HG02885 (cell line): ENCODE results near the gene SPR.
"Not testable (repeated sequence)": the region's sequence is repeated elsewhere in the genome, so short reads cannot be mapped to it uniquely, and the experiment has no call there.

ENCODE experiments used
- ATAC-seq: cut with Tn5 transposase; IDR thresholded peaks from one replicate; pipeline ENCODE4 v1.9.1; 2021; ENCODE audit warnings: mild to moderate bottlenecking; ENCODE audit not compliant: unreplicated experiment, poor library complexity

The SPR gene

GRCh38 chr2:72888438-72889202 is 1.4 kb downstream of the SPR start:
- no peak for ATAC-seq

GRCh38 chr2:72889991-72890390 is 2.8 kb downstream of the SPR start:
- ATAC-seq, result no peak

DNA sequence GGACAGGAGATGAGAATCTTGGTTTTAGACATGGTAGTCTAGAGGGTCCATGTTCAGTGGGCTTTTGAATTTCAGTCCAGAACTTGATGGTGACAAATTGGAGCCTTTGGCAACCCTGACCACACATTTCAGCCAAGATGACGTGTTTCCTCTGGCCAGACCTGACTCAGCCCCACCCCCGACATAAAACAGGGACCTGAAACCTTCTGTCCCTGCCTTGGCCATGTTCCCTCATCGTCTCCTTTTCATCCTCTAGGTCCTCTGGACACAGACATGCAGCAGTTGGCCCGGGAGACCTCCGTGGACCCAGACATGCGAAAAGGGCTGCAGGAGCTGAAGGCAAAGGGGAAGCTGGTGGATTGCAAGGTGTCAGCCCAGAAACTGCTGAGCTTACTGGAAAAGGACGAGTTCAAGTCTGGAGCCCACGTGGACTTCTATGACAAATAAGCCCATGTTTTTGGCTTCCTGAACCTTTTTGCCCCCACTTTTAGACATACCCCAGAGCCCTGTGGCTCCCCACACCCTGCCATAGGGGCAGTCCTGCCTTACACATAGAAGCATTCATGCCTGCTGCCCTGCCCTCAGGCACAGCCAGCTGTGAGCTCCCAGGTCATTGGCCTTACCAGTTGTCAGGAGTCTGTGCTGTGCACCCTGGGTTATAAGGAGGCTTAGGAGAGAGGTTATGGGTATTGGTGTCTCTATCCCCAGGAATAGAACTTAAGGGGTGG is 4.0 kb downstream of the SPR start:
- no peak for ATAC-seq

- ATAC-seq, result peak; percentile 71
Measured at GRCh38 chr2:72892506-72893173, 5.4 kb downstream of the SPR start.

- ATAC-seq, result peak; percentile 75
Measured at GRCh38 chr2:72893594-72894319, 6.5 kb downstream of the SPR start.

GRCh38 chr2:72894514-72894913 is 7.3 kb downstream of the SPR start:
- ATAC-seq, result no peak

- ATAC-seq, result no peak
Measured at GRCh38 chr2:72895154-72895553, 7.9 kb downstream of the SPR start.

DNA sequence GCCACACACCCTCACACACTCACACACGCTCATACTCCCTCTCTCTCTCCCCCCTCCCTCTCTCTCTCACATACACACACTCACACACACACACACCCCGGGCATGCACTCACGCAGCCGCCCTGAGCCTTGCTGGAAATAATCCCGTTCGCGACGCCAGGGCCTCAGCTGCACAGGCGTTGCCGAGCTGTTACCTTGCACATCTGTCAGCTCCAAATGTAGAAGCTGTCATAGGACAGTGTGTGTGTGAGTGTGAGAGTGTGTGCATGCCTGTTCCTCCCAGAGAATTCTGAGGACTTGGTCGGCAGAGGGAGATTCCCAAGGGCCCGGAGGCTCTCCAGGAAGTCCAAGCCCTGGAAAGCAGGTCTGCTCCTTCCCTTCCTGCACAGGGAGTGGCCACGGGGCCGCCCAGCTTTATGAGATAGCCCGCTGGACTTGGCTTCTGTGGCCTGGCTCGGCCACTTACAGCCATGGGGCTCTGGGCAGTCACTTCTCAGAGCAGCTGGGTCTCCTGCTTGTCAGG is 8.6 kb downstream of the SPR start:
- ATAC-seq, result no peak

- no peak for ATAC-seq
Measured at GRCh38 chr2:72896446-72896845, 9.2 kb downstream of the SPR start.

DNA sequence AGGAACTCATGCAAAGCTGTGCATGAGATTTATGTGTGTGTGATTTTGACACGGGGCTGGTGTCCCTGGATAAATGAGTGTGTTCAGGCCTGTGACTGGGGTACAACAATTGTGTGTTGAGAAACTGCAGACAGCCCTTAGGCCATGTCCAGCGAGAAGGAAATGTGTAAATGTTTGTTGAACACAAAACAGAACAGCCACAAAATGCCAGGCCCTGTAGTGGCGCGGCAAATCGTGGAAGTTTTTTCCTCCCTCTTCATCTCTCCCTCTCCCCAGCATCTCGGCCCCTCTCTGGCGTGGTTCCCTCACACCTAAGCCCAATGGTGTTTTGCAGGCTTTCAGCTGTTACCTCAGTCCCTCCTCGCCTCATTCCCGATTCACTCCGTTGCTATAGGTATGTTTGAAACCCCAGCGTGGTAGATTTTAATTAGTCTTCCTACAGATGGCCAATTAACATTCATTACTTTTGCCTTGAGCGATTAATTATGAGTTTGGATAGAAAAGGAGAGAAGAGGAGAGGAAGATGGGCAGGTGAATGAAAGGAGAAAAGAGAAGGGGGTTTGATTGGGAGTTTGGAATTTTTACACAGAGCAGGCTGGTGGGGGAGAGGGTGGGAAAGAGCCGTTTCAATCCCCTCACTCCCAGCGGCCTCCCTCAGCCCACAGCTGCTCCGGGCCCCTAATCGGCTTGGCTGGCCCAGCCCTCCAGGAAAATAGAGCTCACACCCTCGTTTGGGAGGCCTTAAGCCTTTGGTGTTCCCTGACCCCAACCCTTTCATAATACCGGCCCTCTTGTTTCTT is 10.8 kb downstream of the SPR start:
- ATAC-seq, result no peak

DNA sequence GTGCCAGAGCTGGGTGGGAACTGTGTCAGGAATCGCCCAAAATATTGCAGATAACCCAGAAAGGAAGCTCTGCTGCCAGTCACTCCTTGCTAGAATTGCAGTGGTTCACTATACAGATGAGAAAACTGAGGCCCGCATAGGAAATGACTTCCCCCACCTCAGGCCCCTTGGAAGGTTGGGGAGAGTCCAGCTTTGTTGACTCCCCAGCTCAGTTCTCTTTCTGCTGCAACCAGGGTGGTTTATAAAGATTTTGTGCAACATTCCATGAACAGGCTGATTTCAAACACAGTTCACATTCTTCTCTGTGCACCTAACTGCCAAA is 11.3 kb downstream of the SPR start:
- ATAC-seq, result no peak

DNA sequence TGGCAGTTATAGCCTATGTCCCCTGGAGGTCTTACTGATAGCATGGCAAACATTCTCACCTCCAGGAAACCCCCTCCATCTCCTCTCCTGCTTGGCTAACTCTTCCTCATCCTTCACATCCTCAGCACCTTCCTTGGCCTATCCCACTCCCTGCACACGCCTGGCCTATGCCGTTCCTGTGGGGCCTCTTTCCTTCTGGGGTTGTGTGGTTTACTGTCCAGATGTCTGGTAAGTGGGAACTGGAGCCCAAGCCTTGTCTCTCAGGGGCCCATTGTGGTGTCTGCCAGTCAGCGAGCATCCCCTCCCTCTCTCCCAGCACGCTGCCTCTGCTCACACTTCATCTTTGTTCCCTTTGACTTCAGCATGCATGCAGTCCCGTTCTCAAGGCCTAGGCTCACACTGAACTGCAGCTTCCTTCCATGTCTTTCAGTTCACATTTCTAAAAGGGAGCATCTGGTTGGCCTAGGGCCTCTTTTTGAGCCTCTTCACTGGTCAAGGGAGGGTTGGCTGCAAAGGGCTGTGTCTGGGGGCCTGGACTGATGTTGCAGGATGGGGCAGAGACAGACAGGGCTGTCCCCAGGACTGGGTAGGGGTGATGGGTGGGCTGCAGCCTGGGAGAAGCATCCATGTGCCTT is 13.1 kb downstream of the SPR start:
- ATAC-seq, result no peak

DNA sequence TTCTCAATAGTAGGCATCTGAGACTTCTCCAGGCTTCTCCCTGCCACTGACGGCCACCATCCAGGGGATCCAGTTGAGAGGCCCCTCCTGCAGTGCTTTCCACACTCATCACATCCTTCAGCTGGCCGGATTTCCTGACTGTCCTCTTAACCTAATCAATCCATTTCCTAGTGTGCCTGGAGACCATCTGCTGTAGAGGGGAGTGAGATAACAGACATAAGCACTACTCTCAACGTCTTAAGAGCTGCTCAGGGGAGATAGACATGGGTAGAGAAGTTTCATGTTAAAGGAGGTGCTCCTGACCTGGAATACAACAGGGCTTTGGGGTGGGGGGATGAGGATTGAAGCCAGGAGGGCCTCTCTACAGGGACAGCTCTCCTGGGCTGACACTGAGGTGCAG is 14.2 kb downstream of the SPR start:
- no peak for ATAC-seq

DNA sequence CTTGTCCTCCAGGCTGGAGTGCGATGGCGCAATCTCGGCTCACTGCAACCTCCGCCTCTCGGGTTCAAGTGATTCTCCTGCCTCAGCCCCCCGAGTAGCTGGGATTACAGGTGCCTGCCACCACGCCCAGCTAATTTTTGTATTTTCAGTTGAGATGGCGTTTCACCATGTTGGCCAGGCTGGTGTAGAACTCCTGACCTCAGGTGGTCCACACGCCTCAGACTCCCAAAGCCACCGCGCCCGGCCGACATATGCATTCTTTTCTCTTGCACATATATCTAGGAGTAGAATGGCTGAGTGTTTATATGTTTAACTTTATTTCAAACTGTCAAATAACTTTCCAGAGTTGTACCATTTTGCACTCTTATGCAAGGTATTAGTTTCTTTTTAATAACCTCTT is 20.2 kb downstream of the SPR start:
- ATAC-seq, result not testable (repeated sequence)

- no peak for ATAC-seq
Measured at GRCh38 chr2:72908741-72909140, 21.5 kb downstream of the SPR start.

GRCh38 chr2:72911256-72911655 is 24.0 kb downstream of the SPR start:
- no peak for ATAC-seq

DNA sequence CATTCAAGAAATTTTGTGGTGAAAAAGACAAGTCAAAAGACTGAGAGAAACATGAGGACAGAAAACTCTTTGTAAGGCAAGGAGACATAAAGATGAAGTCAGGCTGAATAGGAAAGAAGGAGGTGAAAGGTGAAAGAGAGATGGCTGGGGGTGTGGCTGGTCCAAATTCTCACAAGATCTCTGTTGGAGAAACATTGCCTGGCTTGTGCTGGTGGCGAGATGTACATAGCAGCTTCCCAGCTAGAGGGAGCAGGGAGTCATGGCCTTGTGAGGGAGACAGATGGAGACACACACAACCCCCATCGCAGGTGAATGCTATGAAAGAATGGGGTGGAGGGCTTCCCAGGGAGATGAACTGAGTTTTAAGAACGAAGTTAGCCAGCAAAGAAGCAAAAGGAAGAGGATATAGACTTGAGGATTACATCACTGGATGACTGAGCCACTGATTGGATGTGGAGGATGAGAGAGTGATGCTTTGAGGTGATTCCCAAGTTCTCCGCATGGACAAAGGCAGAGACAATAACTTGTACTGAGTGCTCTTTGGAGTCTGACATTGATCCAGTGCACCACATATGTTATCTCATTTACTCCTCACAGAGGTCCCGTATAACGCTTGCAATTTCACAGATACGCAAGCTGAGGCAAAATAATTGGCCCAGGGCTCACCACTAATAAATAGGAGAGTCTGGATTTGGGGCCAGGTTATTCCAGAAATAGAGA is 26.4 kb downstream of the SPR start:
- no peak for ATAC-seq

- no peak for ATAC-seq
Measured at GRCh38 chr2:72914206-72914559, 27.0 kb downstream of the SPR start.
